Motor neuron (in vitro differentiated cells): ENCODE data around the gene CMTM6. TPM values are rescaled to one million over a fixed set of nuclear protein-coding genes. Genes with fewer than 3 reads are reported as not detected.
A peak's percentile ranks its signal among the peaks of the same experiment; 100 is the strongest.
"Not testable (repeated sequence)": the region's sequence is repeated elsewhere in the genome, so short reads cannot be mapped to it uniquely, and the experiment has no call there.

Experiments
- ATAC-seq, 8 experiments: fragments of 200-7000 bp; cut with Tn5 transposase; replicated peaks in 6 of 8; 2 replicates each; pipeline ENCODE4 v1.8.0; 2021; ENCODE audit warnings: mild to moderate bottlenecking in 8 of 8, moderate library complexity in 8 of 8
- H3K27ac ChIP-seq, 2 donors: fragments of 250-450 bp; sonication (Bioruptor Pico); 2 replicates each; pipeline ENCODE4 v1.9.0; 2021; ENCODE audit warnings: antibody characterized with exemption in 2 of 2, mild to moderate bottlenecking in 2 of 2, moderate library complexity in 1 of 2
- H3K4me1 ChIP-seq, 2 donors: fragments of 250-450 bp; sonication (Bioruptor Pico); replicated peaks in 1 of 2; 2 replicates each; pipeline ENCODE4 v1.6.1; 2021; ENCODE audit warnings: antibody characterized with exemption in 2 of 2, mild to moderate bottlenecking in 2 of 2, moderate library complexity in 1 of 2
- H3K4me3 ChIP-seq, 5 donors: fragments of 250-450 bp; sonication (Bioruptor Pico); 2 replicates each; pipeline ENCODE4 v1.9.0; 2021; ENCODE audit warnings: antibody characterized with exemption in 5 of 5, mild to moderate bottlenecking in 5 of 5, moderate library complexity in 4 of 5
- WGBS, 10 experiments: fragments of 450-650 bp; shearing (Covaris generic); methylation state at CpG; one replicate each; pipeline ENCODE4 v1.0.0; 2022; 5-methylcytosine and 5-hydroxymethylcytosine counted together
- in situ Hi-C, 9 experiments: fragments of 400-800 bp; cut with MboI; loops; one replicate each; pipeline ENCODE4 v1.15.0; 2021; ENCODE audit warnings: low sequenced_read_pairs in 9 of 9, low pct_unique_long_range_greater_than_20kb in 2 of 9; ENCODE audit not compliant: unreplicated experiment in 9 of 9
- total RNA-seq, 8 experiments: library from RNA; unstranded; fragments of 300-600 nt; gene quantifications; 2 replicates each; pipeline versions ENCODE4 v1.2.3 to v1.2.4, GENCODE V29; 2022

CMTM6 gene
- 100 to 1,000 TPM in 1 of 8 experiments, 10 to 100 TPM in 7; 11.4 to 275 (median 28.6) TPM for total RNA-seq

- ATAC-seq: peak; percentile 81 to 93 (median 90)
- 0% methylated on average over 1 to 17 of the region's 61 CpGs; no CpG with 5 or more reads in 3 of the 10 experiments for WGBS, 10 experiments
- H3K4me3 ChIP-seq: peak within 1 kb of the TSS; percentile 82 to 97 (median 90)
- in situ Hi-C loops: loop anchor here in 4 of 9 experiments (10.0 to 25.0 kb wide), 2 partner anchors 160 to 162 kb away; no protein-coding TSS in a partner anchor
- peaks cover 0 to 8% of the 10 kb centered on the region in 2 donors for H3K4me1 ChIP-seq
- H3K27ac ChIP-seq: peak within 1 kb of the TSS; percentile 37 to 78
Observed at GRCh38 chr3:32502118-32502945, at the start of gene CMTM6. Gene CMTM6, minus strand, starts transcription at chr3:32502852. Its CDS starts 107 bp downstream, at chr3:32502745.

GRCh38 chr3:32552013-32552412 is 49.4 kb upstream of the CMTM6 start:
- H3K4me3 ChIP-seq: no peak overlapping the region
- WGBS, 10 experiments: 83 to 100% (median 100%) methylated on average over 1 of the region's 1 CpG; no CpG with 5 or more reads in 2 of the 10 experiments
- in situ Hi-C loops: no loop called here
- no peaks in the 10 kb centered on the region for H3K4me1 ChIP-seq
- H3K27ac ChIP-seq: no peak overlapping the region
- ATAC-seq: no peak

- in situ Hi-C loops: no loop called here
- Histone ChIP-seq H3K4me3 (no peak overlapping the region), H3K4me1 (no peaks in the 10 kb centered on the region), H3K27ac (no peak overlapping the region)
- ATAC-seq: peak in 1 of 8 experiments; percentile 31
Observed at GRCh38 chr3:32551496-32551895, 48.8 kb upstream of the CMTM6 start.

- H3K4me1 ChIP-seq: no peaks in the 10 kb centered on the region
- ATAC-seq: no peak
- H3K4me3 ChIP-seq: no peak overlapping the region
- no peak overlapping the region for H3K27ac ChIP-seq
- in situ Hi-C loops: no loop called here
- 75 to 100% (median 94%) methylated on average over 1 to 2 of the region's 2 CpGs for WGBS, 10 experiments
Observed at GRCh38 chr3:32551087-32551486, 48.4 kb upstream of the CMTM6 start.

GRCh38 chr3:32545305-32545704 is 42.7 kb upstream of the CMTM6 start:
- no peak overlapping the region for H3K4me3 ChIP-seq
- in situ Hi-C loops: no loop called here
- H3K4me1 ChIP-seq: no peaks in the 10 kb centered on the region
- no peak for ATAC-seq
- no peak overlapping the region for H3K27ac ChIP-seq

GRCh38 chr3:32544894-32545293 is 42.2 kb upstream of the CMTM6 start:
- ATAC-seq: no peak
- WGBS, 10 experiments: 83 to 100% (median 92%) methylated on average over 1 to 2 of the region's 2 CpGs; no CpG with 5 or more reads in 1 of the 10 experiments
- in situ Hi-C loops: no loop called here
- Histone ChIP-seq H3K27ac (no peak overlapping the region), H3K4me1 (no peaks in the 10 kb centered on the region), H3K4me3 (no peak overlapping the region)

- in situ Hi-C loops: no loop called here
- no peaks in the 10 kb centered on the region for H3K4me1 ChIP-seq
- 40 to 93% (median 93%) methylated on average over 1 to 2 of the region's 2 CpGs; no CpG with 5 or more reads in 7 of the 10 experiments for WGBS, 10 experiments
- no peak overlapping the region for H3K4me3 ChIP-seq
- H3K27ac ChIP-seq: no peak overlapping the region
- ATAC-seq: no peak
Observed at GRCh38 chr3:32542807-32543206, 40.2 kb upstream of the CMTM6 start.

GRCh38 chr3:32540899-32541298 is 38.2 kb upstream of the CMTM6 start:
- Histone ChIP-seq H3K4me1 (no peaks in the 10 kb centered on the region), H3K27ac (no peak overlapping the region), H3K4me3 (no peak overlapping the region)
- ATAC-seq: no peak
- 88 to 100% (median 97%) methylated on average over 1 to 4 of the region's 4 CpGs; no CpG with 5 or more reads in 1 of the 10 experiments for WGBS, 10 experiments
- in situ Hi-C loops: no loop called here

GRCh38 chr3:32532434-32532833 is 29.8 kb upstream of the CMTM6 start:
- no peak overlapping the region for H3K4me3 ChIP-seq
- H3K4me1 ChIP-seq: no peaks in the 10 kb centered on the region
- 77 to 100% (median 90%) methylated on average over 1 of the region's 1 CpG; no CpG with 5 or more reads in 6 of the 10 experiments for WGBS, 10 experiments
- H3K27ac ChIP-seq: no peak overlapping the region
- no peak for ATAC-seq
- in situ Hi-C loops: no loop called here

GRCh38 chr3:32531010-32531647 is 28.5 kb upstream of the CMTM6 start:
- no peaks in the 10 kb centered on the region for H3K4me1 ChIP-seq
- ATAC-seq: peak in 1 of 8 experiments; percentile 42
- no peak overlapping the region for H3K27ac ChIP-seq
- in situ Hi-C loops: no loop called here
- H3K4me3 ChIP-seq: no peak overlapping the region

- no peak for ATAC-seq
- Histone ChIP-seq H3K4me3 (no peak overlapping the region), H3K4me1 (no peaks in the 10 kb centered on the region), H3K27ac (no peak overlapping the region)
- in situ Hi-C loops: no loop called here
Observed at GRCh38 chr3:32525720-32526119, 23.1 kb upstream of the CMTM6 start.

GRCh38 chr3:32522682-32523081 is 20.0 kb upstream of the CMTM6 start:
- no peaks in the 10 kb centered on the region for H3K4me1 ChIP-seq
- in situ Hi-C loops: loop anchor here in 3 of 9 experiments (25.0 kb wide), 1 partner anchor 140 kb away; no protein-coding TSS in a partner anchor
- WGBS, 10 experiments: 79 to 92% (median 85%) methylated on average over 5 to 7 of the region's 7 CpGs
- no peak overlapping the region for H3K27ac ChIP-seq
- no peak overlapping the region for H3K4me3 ChIP-seq
- no peak for ATAC-seq

- in situ Hi-C loops: loop anchor here in 5 of 9 experiments (10.0 to 25.0 kb wide), 3 partner anchors 136 to 146 kb away; no protein-coding TSS in a partner anchor
Observed at GRCh38 chr3:32518921-32519320, 16.3 kb upstream of the CMTM6 start.

More at GRCh38 chr3:32518921-32519320, 16.3 kb upstream of the CMTM6 start:
- not testable (repeated sequence) for H3K27ac ChIP-seq, H3K4me3 ChIP-seq, H3K4me1 ChIP-seq
- ATAC-seq: peak in 2 of 8 experiments; percentile 15 to 34
- 17 to 100% (median 94%) methylated on average over 1 to 5 of the region's 5 CpGs; no CpG with 5 or more reads in 2 of the 10 experiments for WGBS, 10 experiments
